SH-SY5Y (cell line): ENCODE data around the gene RCE1.

Experiments
- GATA2 ChIP-seq: IDR thresholded peaks from 2 replicates; pipeline ENCODE4 v1.6.1; 2011; ENCODE audit warnings: mild to moderate bottlenecking, low read depth, low read length
- GATA3 ChIP-seq: IDR thresholded peaks from 2 replicates; pipeline ENCODE4 v1.6.1; 2011; ENCODE audit warnings: low read depth, mild to moderate bottlenecking, low read length, moderate library complexity

GRCh38 chr11:66862559-66863037, 19.4 kb downstream of the RCE1 start:
- no peak for TF ChIP-seq GATA3
- TF ChIP-seq GATA2, result no peak
